ENCODE measurements around the gene GAB3.

- TF ChIP-seq CTCF (IDR thresholded peaks at IDR 0.05) (no peak), POLR2A (IDR thresholded peaks at IDR 0.05) (no peak)
These were observed 17.8 kb downstream of the GAB3 start for GRCh38 chrX:154733066-154733425.

Data from right lobe of liver (tissue), 4 donors.